RWPE2 (cell line): ENCODE results near the gene PRKCE.
"Not testable (repeated sequence)": the region's sequence is repeated elsewhere in the genome, so short reads cannot be mapped to it uniquely, and the experiment has no call there.

Experiments
- ATAC-seq: fragments of 200-7000 bp; cut with Tn5 transposase; 3 replicates; pipeline ENCODE4 v1.9.1; 2021; ENCODE audit warnings: low read depth
- DNase-seq: peaks from one replicate; pipeline ENCODE4 v3.0.0-alpha.2; 2020; ENCODE audit warnings: low spot score
- H3K27ac ChIP-seq: fragments of 450-650 bp; 2 replicates; pipeline ENCODE4 v1.5.1; 2017; ENCODE audit warnings: mild to moderate bottlenecking; ENCODE audit not compliant: poor library complexity, severe bottlenecking
- H3K27me3 ChIP-seq: fragments of 250-450 bp; sonication (Bioruptor Pico); 2 replicates; pipeline ENCODE4 v1.5.1; 2021; ENCODE audit warnings: mild to moderate bottlenecking, moderate library complexity; ENCODE audit not compliant: insufficient read depth, poor library complexity, severe bottlenecking
- H3K36me3 ChIP-seq: fragments of 250-450 bp; sonication (Bioruptor Pico); 2 replicates; pipeline ENCODE4 v1.5.1; 2020; ENCODE audit warnings: low read depth, mild to moderate bottlenecking, moderate library complexity
- H3K4me1 ChIP-seq: fragments of 250-450 bp; sonication (Bioruptor Pico); 2 replicates; pipeline ENCODE4 v1.5.1; 2021; ENCODE audit warnings: mild to moderate bottlenecking, moderate library complexity; ENCODE audit not compliant: insufficient read depth, poor library complexity, severe bottlenecking
- H3K4me3 ChIP-seq: fragments of 250-450 bp; sonication (Bioruptor Pico); 2 replicates; pipeline ENCODE4 v1.5.1; 2021; ENCODE audit warnings: mild to moderate bottlenecking, moderate library complexity; ENCODE audit not compliant: severe bottlenecking
- H3K9me3 ChIP-seq: fragments of 250-450 bp; sonication (Bioruptor Pico); 2 replicates; pipeline ENCODE4 v1.5.1; 2021; ENCODE audit warnings: mild to moderate bottlenecking, moderate library complexity; ENCODE audit not compliant: severe bottlenecking
- TF ChIP-seq, protein P1 (sequence below): fragments of 450-650 bp; IDR thresholded peaks from one replicate; pipeline ENCODE4 v1.5.1; 2017; ENCODE audit warnings: mild to moderate bottlenecking, moderate library complexity; ENCODE audit not compliant: poor library complexity, severe bottlenecking

The PRKCE gene

DNA sequence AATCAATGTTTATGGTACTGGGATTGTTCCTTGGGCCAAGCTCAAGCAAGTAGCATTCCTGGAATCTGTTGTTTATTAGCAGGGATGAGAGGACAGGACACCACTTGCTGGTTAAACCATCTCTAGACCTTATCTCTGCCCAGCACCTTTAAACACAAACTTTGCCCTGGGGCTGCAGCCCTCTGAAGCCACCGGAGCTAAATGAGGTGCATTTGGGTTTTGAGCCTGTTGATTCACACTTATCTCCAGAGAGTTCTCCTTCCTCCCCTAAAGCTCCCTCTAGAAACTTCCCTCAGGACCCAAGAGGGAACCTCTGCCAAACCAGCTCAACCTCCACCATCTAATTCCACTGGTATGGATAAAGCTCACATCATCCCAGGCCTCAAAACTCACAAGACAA, 551.0 kb downstream of the PRKCE start:
- Histone ChIP-seq H3K9me3 (no peaks in the 10 kb centered on the region), H3K4me3 (no peak overlapping the region), H3K27ac (no peak overlapping the region), H3K27me3 (no peaks in the 10 kb centered on the region), H3K36me3 (no peaks in the 10 kb centered on the region), H3K4me1 (peaks cover 9% of the 10 kb centered on the region)
- no peak for DNase-seq
- TF ChIP-seq, protein P1, sequence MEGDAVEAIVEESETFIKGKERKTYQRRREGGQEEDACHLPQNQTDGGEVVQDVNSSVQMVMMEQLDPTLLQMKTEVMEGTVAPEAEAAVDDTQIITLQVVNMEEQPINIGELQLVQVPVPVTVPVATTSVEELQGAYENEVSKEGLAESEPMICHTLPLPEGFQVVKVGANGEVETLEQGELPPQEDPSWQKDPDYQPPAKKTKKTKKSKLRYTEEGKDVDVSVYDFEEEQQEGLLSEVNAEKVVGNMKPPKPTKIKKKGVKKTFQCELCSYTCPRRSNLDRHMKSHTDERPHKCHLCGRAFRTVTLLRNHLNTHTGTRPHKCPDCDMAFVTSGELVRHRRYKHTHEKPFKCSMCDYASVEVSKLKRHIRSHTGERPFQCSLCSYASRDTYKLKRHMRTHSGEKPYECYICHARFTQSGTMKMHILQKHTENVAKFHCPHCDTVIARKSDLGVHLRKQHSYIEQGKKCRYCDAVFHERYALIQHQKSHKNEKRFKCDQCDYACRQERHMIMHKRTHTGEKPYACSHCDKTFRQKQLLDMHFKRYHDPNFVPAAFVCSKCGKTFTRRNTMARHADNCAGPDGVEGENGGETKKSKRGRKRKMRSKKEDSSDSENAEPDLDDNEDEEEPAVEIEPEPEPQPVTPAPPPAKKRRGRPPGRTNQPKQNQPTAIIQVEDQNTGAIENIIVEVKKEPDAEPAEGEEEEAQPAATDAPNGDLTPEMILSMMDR = no peak
- no peak for ATAC-seq

DNA sequence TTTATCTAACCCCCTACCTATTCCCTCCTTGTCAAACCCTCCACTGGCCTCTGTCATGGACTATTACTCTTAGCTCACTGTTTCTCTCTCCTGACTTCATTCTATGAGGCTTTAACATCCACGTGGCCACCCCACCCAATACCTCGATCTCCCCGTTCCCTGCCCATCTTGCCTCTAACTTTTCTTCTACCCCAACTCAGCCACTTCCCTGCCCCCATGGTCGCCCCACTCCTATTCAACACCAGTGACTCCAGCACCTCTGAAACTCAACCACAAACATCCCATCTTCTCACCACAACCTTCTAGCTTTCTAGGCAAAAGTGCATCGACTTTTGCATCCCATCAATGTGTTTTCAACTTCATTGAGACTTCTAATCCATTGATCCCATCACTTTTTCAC, 551.5 kb downstream of the PRKCE start:
- no peaks in the 10 kb centered on the region for H3K27me3 ChIP-seq
- ATAC-seq = no peak
- H3K36me3 ChIP-seq = no peaks in the 10 kb centered on the region
- H3K9me3 ChIP-seq = no peaks in the 10 kb centered on the region
- peaks cover 8% of the 10 kb centered on the region for H3K4me1 ChIP-seq
- TF ChIP-seq, protein P1 = no peak
- no peak overlapping the region for H3K27ac ChIP-seq
- H3K4me3 ChIP-seq = no peak overlapping the region
- no peak for DNase-seq

DNA sequence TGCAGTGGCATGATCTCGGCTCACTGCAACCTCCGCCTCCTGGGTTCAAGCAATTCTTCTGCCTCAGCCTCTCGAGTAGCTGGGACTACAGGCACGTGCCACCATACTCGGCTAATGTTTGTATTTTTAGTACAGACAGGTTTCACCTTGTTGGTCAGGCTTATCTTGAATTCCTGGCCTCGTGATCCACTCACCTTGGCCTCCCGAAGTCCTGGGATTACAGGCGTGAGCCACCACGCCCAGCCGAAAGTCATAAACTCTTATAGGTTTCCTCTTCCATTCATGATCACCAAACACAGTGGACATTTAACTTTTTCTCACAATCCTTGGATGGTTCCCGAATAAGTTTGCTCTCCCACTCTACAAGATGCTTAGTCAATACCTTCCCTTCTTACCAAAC, 552.2 kb downstream of the PRKCE start:
- not testable (repeated sequence) for H3K9me3 ChIP-seq, H3K4me1 ChIP-seq, H3K27ac ChIP-seq, DNase-seq, H3K27me3 ChIP-seq, H3K4me3 ChIP-seq, ATAC-seq, H3K36me3 ChIP-seq

DNA sequence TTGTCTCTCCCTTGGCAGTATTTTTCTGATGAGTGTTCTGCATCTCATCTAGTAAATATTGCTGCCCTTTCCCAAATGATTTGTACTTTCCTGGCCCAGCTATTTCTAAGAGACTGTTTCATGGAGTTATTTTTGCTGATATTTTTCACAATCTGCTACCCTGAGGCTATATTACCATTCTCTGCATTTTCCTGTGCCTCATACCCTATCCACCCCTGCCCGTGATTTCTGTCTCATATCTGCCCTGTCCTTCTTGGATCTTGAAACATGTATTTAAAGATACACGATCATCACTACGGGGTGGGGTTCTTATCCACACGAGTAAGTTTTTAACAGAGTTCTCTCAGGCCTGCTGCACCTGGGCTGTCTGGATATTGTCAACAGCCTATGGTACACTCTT, 556.1 kb downstream of the PRKCE start:
- H3K36me3 ChIP-seq = 0 out of 2 replicates have a peak, but pooled peaks cover 6% of the 10 kb centered on the region
- peaks cover 9% of the 10 kb centered on the region for H3K9me3 ChIP-seq
- no peak overlapping the region for H3K4me3 ChIP-seq
- no peak for ATAC-seq
- H3K4me1 ChIP-seq = no peaks in the 10 kb centered on the region
- TF ChIP-seq, protein P1 = no peak
- DNase-seq = no peak
- no peak overlapping the region for H3K27ac ChIP-seq
- no peaks in the 10 kb centered on the region for H3K27me3 ChIP-seq

DNA sequence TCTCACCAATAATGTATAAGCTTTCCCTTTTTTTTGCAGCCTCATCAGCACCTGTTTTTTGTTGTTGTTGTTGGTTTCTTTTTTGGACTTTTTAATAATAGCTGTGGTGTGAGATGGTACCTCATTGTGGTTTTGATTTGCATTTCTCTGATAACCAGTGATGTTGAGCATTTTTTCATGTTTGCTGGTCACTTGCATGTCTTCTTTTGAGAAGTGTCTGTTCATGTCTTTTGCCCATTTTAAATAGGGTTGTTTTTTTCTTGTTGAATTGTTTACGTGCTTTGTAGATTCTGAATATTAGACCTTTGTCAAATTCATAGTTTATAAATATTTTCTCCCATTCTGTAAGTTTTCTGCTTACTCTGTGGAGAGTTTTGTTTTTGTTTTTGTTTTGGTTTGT, 557.3 kb downstream of the PRKCE start:
- Histone ChIP-seq H3K36me3 (0 out of 2 replicates have a peak, but pooled peaks cover 6% of the 10 kb centered on the region), H3K4me3 (no peak overlapping the region), H3K27me3 (no peaks in the 10 kb centered on the region), H3K9me3 (peaks cover 9% of the 10 kb centered on the region), H3K27ac (no peak overlapping the region), H3K4me1 (no peaks in the 10 kb centered on the region)
- TF ChIP-seq, protein P1 = no peak
- no peak for ATAC-seq
- DNase-seq = no peak
